ENCODE results near the gene SLC37A4.

DNA sequence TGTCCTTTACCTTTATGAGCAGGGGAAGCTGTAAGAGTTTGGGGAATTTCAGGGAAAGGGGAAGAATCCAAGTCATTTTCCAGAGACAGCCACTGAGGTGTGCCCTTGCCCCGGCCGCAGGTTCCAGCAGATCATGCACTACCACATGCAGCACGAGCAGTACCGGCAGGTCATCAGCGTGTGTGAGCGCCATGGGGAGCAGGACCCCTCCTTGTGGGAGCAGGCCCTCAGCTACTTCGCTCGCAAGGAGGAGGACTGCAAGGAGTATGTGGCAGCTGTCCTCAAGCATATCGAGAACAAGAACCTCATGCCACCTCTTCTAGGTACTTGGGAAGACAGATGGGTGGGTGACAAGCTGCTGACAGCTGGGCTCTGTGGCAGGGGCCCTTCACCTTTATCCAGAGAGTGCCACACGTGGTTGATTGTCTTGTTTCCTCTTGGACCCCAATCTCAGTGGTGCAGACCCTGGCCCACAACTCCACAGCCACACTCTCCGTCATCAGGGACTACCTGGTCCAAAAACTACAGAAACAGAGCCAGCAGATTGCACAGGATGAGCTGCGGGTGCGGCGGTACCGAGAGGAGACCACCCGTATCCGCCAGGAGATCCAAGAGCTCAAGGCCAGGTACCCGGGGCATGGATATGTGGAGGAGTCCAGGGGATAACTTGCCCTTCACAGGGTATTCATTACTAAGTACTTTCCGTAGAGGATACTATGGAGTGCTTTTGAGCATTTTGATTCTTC, 48.2 kb upstream of the SLC37A4 start:
- TF ChIP-seq, protein P1, sequence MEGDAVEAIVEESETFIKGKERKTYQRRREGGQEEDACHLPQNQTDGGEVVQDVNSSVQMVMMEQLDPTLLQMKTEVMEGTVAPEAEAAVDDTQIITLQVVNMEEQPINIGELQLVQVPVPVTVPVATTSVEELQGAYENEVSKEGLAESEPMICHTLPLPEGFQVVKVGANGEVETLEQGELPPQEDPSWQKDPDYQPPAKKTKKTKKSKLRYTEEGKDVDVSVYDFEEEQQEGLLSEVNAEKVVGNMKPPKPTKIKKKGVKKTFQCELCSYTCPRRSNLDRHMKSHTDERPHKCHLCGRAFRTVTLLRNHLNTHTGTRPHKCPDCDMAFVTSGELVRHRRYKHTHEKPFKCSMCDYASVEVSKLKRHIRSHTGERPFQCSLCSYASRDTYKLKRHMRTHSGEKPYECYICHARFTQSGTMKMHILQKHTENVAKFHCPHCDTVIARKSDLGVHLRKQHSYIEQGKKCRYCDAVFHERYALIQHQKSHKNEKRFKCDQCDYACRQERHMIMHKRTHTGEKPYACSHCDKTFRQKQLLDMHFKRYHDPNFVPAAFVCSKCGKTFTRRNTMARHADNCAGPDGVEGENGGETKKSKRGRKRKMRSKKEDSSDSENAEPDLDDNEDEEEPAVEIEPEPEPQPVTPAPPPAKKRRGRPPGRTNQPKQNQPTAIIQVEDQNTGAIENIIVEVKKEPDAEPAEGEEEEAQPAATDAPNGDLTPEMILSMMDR (conservative IDR thresholded peaks at IDR 0.05 in 1 of 2, IDR thresholded peaks at IDR 0.05 in 1 of 2; ENCODE audit: extremely low read depth in 1 of 2, insufficient read depth in 1 of 2, low read depth in 1 of 2, low read length in 2 of 2) = no peak
- no peak for TF ChIP-seq EZH2 (IDR thresholded peaks at IDR 0.05; ENCODE audit: borderline replicate concordance, low read length)

All from mammary epithelial cell (primary cell).